Caco-2 (cell line): ENCODE results near the gene ATL1. TPM values are rescaled to one million over a fixed set of nuclear protein-coding genes. Genes with fewer than 3 reads are reported as not detected.

Source experiments
- BruUV-seq: library from RNA; stranded (reverse); fragments of 400-500 nt; replicated peaks from 2 replicates; lab custom pipeline; 2021; lab: Mats Ljungman, UMichigan
- CTCF ChIA-PET: fragments of 300-600 bp; sonication (Branson Sonifier 250); formaldehyde crosslinking; loops from one replicate; lab custom pipeline; 2022; ENCODE audit warnings: antibody characterized with exemption; lab: Charles Lee
- POLR2A ChIA-PET: fragments of 300-600 bp; sonication (Branson Sonifier 250); formaldehyde crosslinking; loops from one replicate; lab custom pipeline; 2022; ENCODE audit warnings: antibody characterized with exemption; lab: Charles Lee
- DNase-seq, 2 experiments: peaks; one replicate each; pipeline versions ENCODE4 v3.0.0 to v3.0.0-alpha.2; 2020 to 2022
- H3K27me3 ChIP-seq: replicated peaks from 2 replicates; pipeline ENCODE4 v1.6.0; 2011; ENCODE audit warnings: low read length; ENCODE audit not compliant: control insufficient read depth, insufficient read depth
- H3K36me3 ChIP-seq: 2 replicates; pipeline ENCODE4 v1.5.1; 2011; ENCODE audit warnings: low read length; ENCODE audit not compliant: control insufficient read depth, insufficient read depth
- H3K4me1 ChIP-seq: fragments of 250-450 bp; sonication (Bioruptor Pico); 2 replicates; pipeline ENCODE4 v1.5.1; 2020; ENCODE audit warnings: mild to moderate bottlenecking
- H3K4me3 ChIP-seq: 2 replicates; pipeline ENCODE4 v1.5.1; 2011; ENCODE audit warnings: low read depth, mild to moderate bottlenecking, control low read depth, low read length
- H3K9me3 ChIP-seq: fragments of 250-450 bp; sonication (Bioruptor Pico); 2 replicates; pipeline ENCODE4 v1.5.1; 2020; ENCODE audit warnings: mild to moderate bottlenecking, moderate library complexity
- H3K27ac Mint-ChIP-seq: one replicate; pipeline ENCODE4 v1.8.0; 2022; ENCODE audit warnings: mixed read lengths; ENCODE audit not compliant: unreplicated experiment
- H3K27me3 Mint-ChIP-seq: one replicate; pipeline ENCODE4 v1.8.0; 2022; ENCODE audit warnings: mixed read lengths; ENCODE audit not compliant: insufficient read depth, unreplicated experiment
- H3K36me3 Mint-ChIP-seq: one replicate; pipeline ENCODE4 v1.8.0; 2022; ENCODE audit warnings: mild to moderate bottlenecking, mixed read lengths; ENCODE audit not compliant: insufficient read depth, unreplicated experiment
- H3K4me1 Mint-ChIP-seq: one replicate; pipeline ENCODE4 v1.8.0; 2022; ENCODE audit warnings: low read depth, mixed read lengths; ENCODE audit not compliant: unreplicated experiment
- H3K4me3 Mint-ChIP-seq: one replicate; pipeline ENCODE4 v1.8.0; 2022; ENCODE audit warnings: mild to moderate bottlenecking, moderate library complexity, mixed read lengths; ENCODE audit not compliant: unreplicated experiment
- H3K9me3 Mint-ChIP-seq: one replicate; pipeline ENCODE4 v1.8.0; 2022; ENCODE audit warnings: mixed read lengths; ENCODE audit not compliant: unreplicated experiment
- CTCF ChIP-seq, 2 experiments: fragments of 200-600 bp in 1 of 2; IDR thresholded peaks; 1 replicate in 1 of 2; 2 replicates in 1 of 2; pipeline versions ENCODE4 v1.5.1 to v1.8.0; 2011 to 2022; ENCODE audit warnings: antibody characterized with exemption in 1 of 2, control low read depth in 1 of 2, inconsistent platforms in 1 of 2, low read depth in 1 of 2, low read length in 1 of 2, mild to moderate bottlenecking in 1 of 2, moderate library complexity in 1 of 2; ENCODE audit not compliant: insufficient read depth in 1 of 2, severe bottlenecking in 1 of 2, unreplicated experiment in 1 of 2
- intact Hi-C: fragments of 100-400 bp; cut with micrococcal nuclease; formaldehyde crosslinking; loops from one replicate; pipeline ENCODE4 v1.10.0; 2022; ENCODE audit not compliant: unreplicated experiment
- total RNA-seq: library from RNA; stranded (reverse); gene quantifications from 2 replicates; pipeline ENCODE4 v1.2.3, GENCODE V29; 2022

The ATL1 gene
- total RNA-seq, 1 experiment from 2014 or later: 1.1 TPM

- CTCF ChIA-PET: interaction anchor here (0.6 kb wide), 1 partner anchor 230 kb away, joined by 3 read pairs; no protein-coding TSS in a partner anchor
- Histone ChIP-seq H3K4me1 (peaks cover 14% of the 10 kb centered on the region; the same call in 1 of the 2 replicates), H3K36me3 (no peaks in the 10 kb centered on the region), H3K27me3 (no peaks in the 10 kb centered on the region), H3K4me3 (no peak overlapping the region), H3K9me3 (no peaks in the 10 kb centered on the region)
- Mint-ChIP-seq H3K27me3 (no peaks in the 10 kb centered on the region), H3K4me3 (no peak overlapping the region), H3K36me3 (no peaks in the 10 kb centered on the region), H3K27ac (no peak overlapping the region), H3K4me1 (peaks cover 6% of the 10 kb centered on the region), H3K9me3 (no peaks in the 10 kb centered on the region)
- BruUV-seq: no TSS peak
- POLR2A ChIA-PET: no interaction called here
- no peak for TF ChIP-seq CTCF (IDR thresholded peaks at IDR 0.05; ENCODE audit: insufficient read depth in 1 of 2, low read depth in 1 of 2, low read length in 1 of 2, severe bottlenecking in 1 of 2, unreplicated experiment in 1 of 2)
- intact Hi-C loops: no loop called here
- DNase-seq: no peak
These were observed 15.0 kb upstream of the ATL1 start for GRCh38 chr14:50544911-50545310.

GRCh38 chr14:50545618-50546017, 14.3 kb upstream of the ATL1 start:
- H3K9me3 Mint-ChIP-seq: no peaks in the 10 kb centered on the region
- no peak overlapping the region for H3K27ac Mint-ChIP-seq
- H3K27me3 ChIP-seq: no peaks in the 10 kb centered on the region
- peaks cover under 1% of the 10 kb centered on the region for H3K27me3 Mint-ChIP-seq
- no peaks in the 10 kb centered on the region for H3K36me3 Mint-ChIP-seq
- ChIA-PET CTCF (no interaction called here), POLR2A (no interaction called here)
- no peak overlapping the region for H3K4me3 Mint-ChIP-seq
- peaks cover 13% of the 10 kb centered on the region; the same call in 1 of the 2 replicates for H3K4me1 ChIP-seq
- DNase-seq: no peak
- BruUV-seq: no TSS peak
- H3K4me3 ChIP-seq: no peak overlapping the region
- H3K9me3 ChIP-seq: no peaks in the 10 kb centered on the region
- H3K4me1 Mint-ChIP-seq: peaks cover 6% of the 10 kb centered on the region
- TF ChIP-seq CTCF (IDR thresholded peaks at IDR 0.05; ENCODE audit: insufficient read depth in 1 of 2, low read depth in 1 of 2, low read length in 1 of 2, severe bottlenecking in 1 of 2, unreplicated experiment in 1 of 2): no peak
- H3K36me3 ChIP-seq: no peaks in the 10 kb centered on the region
- intact Hi-C loops: no loop called here

GRCh38 chr14:50550294-50550693, 9.7 kb upstream of the ATL1 start:
- Mint-ChIP-seq H3K4me1 (no peaks in the 10 kb centered on the region), H3K36me3 (no peaks in the 10 kb centered on the region), H3K4me3 (no peak overlapping the region), H3K27ac (no peak overlapping the region), H3K9me3 (no peaks in the 10 kb centered on the region), H3K27me3 (peaks cover 18% of the 10 kb centered on the region)
- H3K27me3 ChIP-seq: no peaks in the 10 kb centered on the region
- BruUV-seq: no TSS peak
- DNase-seq: peak in 1 of 2 experiments; percentile 12
- no peaks in the 10 kb centered on the region for H3K36me3 ChIP-seq
- ChIA-PET CTCF (no interaction called here), POLR2A (no interaction called here)
- intact Hi-C loops: no loop called here
- H3K4me3 ChIP-seq: no peak overlapping the region
- TF ChIP-seq CTCF (IDR thresholded peaks at IDR 0.05; ENCODE audit: insufficient read depth in 1 of 2, low read depth in 1 of 2, low read length in 1 of 2, severe bottlenecking in 1 of 2, unreplicated experiment in 1 of 2): no peak
- H3K4me1 ChIP-seq: 0 out of 2 replicates have a peak, but pooled peaks cover 4% of the 10 kb centered on the region
- no peaks in the 10 kb centered on the region for H3K9me3 ChIP-seq
